GM19238 (cell line): ENCODE results near the gene IL31.
A peak's percentile ranks its signal among the peaks of the same experiment; 100 is the strongest.
"Not testable (repeated sequence)": the region's sequence is repeated elsewhere in the genome, so short reads cannot be mapped to it uniquely, and the experiment has no call there.

Experiments used
- DNase-seq: peaks from one replicate; pipeline ENCODE4 v3.0.0; 2011; ENCODE audit warnings: low spot score; ENCODE audit not compliant: insufficient read length

IL31 gene

DNA sequence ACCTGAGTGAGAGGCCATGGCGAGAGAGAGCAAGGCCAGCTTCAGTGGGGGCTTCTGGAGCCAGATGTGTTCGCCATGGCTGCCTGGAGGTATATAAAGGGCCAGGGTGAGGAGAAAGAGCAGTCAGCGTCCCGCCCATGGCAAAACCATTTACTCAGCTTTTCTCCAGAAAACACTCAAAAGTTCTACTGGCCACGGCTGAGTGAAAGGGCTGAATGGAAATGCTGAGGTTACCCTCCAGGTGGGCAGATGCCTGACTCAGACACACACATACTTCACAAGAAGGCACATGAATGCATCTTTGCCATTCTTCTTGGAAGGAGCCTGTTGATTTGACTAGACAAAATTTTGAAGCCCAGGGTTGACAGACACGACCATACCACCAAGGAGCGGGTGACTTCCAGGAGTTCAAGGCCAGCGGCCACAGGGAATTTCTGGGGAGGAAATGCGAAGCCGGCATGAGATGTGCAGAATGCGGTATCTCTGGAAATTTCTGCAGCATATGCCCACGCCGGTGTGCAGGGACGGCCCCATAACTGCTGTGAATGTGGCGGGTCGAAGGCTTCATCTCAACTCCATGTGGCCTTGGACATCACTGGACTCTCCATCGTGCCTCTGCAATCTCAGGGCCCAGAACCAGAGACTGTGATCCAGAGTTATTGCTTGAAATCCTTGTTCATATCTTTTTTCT, at the start of gene IL31:
Gene IL31 (minus strand): TSS at position 67 of the 691 bp plus-strand sequence. CDS start 49 bp downstream, at position 18.
- DNase-seq, result no peak

DNA sequence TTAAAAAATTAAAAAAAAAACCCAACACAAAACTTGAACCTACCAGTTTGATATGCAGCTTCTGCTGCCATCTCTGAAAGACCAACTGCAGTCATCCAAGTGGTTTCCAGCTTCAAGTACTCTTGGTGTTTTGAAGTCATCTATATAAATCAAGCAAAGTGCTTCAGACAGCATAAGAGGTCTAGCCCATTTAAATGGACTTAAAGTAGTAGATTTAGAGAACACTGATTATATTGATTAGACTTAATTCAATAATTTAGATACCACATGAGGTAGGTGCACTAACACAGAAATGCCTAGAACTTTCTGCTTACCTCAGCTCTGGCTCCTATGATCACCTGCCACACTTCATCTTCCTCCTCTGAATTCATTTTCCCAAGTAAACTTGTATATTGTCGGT, 42.4 kb upstream of the IL31 start:
- no peak for DNase-seq

DNA sequence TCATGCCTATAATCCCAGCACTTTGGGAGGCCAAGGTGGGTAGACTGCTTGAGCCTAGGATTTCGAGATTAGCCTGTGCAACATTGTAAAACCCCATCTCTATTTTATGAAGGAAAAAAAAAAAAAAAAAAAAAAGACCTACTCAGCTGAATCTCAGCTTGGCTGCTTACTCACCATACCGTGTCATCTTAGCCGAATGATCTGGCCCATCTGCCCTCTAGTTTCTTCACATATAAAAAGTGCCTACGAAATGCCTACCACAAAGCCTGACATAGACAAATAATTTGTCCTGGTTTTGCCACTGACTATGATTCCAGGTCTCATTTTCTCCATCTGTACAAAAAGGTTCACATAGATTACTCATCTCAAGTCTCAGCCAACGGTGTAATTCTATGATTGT, 41.8 kb upstream of the IL31 start:
- DNase-seq, result no peak

DNA sequence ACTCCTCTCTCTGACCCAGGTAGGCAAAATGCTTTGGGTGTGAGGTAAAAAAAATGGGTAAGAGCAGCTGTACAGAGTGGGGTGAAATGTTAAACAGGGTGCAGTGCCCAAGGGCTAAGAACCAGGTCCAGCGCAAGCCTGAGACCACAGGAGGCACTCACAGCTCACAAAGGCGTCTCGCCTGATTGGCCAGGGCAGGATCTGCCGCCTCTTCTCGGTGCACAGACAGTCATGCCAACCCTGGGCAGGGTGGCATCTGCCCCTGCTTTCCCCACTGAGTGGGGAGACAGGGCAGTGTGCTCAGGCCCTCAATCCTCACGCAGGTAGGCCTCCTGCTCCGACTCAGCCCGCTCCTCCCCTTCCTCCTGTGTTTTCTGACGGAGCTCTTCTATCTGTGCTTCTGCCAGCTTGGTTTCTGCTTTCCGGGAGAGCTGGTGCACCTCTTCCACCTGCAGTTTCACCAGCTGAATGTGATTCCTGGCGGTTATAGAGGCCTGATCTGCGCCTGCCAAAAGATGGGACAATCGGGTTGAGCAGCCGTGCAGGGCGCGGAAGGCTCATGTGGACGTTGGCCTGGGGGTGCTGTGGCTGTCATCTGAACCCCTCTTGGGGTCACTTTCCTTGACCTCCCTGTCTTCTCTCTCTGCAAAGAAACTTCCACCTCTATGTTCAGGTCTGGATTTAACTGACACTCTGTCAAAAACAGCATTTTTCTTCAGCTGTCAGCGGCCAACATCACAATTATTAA, 34.2 kb upstream of the IL31 start:
- DNase-seq, result no peak

DNA sequence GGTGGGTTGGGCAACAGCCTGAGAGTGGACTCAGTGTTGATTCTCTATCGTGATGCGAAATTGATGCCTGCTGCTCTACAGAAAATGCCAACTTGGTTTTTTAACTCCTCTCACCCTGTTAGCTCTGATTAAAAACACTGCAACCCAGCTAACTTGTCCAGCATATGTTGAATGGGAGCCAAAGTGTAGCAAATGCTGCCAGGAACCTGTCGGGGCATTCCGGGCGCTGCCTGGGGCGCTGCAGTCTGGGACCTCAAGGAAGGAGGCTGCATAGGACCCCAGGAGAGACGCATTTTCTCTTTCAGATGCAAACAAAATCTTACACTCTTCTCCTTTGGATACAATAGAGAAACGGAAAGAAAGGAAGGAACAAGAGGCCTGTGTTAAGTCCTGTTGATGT, 33.4 kb upstream of the IL31 start:
- no peak for DNase-seq

DNA sequence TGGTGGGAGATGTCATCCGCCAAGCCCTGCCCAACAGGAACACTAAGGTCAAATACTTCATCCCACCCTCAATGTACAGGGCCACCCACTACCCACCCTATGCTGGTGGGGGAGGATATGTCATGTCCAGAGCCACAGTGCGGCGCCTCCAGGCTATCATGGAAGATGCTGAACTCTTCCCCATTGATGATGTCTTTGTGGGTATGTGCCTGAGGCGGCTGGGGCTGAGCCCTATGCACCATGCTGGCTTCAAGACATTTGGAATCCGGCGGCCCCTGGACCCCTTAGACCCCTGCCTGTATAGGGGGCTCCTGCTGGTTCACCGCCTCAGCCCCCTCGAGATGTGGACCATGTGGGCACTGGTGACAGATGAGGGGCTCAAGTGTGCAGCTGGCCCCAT, 33.0 kb upstream of the IL31 start:
- no peak for DNase-seq

DNA sequence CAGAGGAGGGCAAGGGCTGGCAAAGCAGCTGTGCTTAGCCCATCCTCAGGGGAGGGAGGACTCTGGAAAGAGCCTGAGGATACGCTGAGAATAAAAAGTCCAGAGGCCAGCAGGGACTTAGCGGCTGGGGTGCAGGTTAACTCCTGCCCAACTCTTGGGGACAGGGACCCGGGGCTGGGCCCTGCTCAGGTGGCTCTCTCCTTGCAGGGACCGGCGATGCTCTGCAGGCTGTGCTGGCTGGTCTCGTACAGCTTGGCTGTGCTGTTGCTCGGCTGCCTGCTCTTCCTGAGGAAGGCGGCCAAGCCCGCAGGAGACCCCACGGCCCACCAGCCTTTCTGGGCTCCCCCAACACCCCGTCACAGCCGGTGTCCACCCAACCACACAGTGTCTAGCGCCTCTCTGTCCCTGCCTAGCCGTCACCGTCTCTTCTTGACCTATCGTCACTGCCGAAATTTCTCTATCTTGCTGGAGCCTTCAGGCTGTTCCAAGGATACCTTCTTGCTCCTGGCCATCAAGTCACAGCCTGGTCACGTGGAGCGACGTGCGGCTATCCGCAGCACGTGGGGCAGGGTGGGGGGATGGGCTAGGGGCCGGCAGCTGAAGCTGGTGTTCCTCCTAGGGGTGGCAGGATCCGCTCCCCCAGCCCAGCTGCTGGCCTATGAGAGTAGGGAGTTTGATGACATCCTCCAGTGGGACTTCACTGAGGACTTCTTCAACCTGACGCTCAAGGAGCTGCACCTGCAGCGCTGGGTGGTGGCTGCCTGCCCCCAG, 32.3 kb upstream of the IL31 start:
- no peak for DNase-seq

DNA sequence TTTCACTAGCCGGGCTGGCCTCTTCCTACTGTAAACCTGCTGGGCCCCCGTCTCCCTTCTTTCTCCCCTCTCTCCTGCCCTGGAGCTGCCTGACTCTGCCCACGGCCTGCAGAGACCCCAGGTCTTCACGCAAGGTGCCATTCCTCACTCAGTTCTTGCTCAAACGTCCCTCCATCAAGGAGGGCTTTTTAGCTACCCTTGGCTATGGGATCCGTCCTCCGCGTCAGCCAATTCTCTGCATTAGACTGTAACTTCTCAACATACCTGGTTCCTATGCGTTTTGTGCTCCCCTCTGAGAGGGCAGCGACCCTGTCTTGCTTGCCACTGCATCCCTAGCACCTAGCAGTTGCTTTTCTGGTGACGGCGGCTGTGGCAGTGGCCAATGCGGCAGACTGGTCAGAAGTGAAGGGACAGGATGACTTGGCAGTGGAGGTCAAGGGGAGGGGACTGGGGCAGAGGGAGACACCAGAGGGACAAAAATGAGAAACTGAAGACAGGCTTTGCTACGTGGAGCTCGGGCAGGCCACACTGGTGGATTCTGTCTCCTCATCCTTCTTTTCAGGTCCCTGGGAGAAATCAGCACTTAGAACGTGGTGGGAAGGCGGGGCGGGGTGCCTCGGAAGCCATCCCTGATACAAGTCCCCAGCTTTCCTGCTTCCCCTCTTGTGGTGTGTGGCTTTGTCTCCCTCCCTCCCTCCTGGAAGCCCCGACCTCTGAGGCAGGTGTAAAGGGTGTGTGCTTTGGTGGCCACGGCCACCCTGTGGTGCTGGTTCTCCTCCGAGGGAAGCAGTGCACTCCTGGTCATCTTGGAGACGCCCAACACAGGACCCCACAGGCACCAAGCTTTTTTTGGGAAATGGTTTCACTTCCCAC, 31.3 kb upstream of the IL31 start:
- DNase-seq, result no peak

DNA sequence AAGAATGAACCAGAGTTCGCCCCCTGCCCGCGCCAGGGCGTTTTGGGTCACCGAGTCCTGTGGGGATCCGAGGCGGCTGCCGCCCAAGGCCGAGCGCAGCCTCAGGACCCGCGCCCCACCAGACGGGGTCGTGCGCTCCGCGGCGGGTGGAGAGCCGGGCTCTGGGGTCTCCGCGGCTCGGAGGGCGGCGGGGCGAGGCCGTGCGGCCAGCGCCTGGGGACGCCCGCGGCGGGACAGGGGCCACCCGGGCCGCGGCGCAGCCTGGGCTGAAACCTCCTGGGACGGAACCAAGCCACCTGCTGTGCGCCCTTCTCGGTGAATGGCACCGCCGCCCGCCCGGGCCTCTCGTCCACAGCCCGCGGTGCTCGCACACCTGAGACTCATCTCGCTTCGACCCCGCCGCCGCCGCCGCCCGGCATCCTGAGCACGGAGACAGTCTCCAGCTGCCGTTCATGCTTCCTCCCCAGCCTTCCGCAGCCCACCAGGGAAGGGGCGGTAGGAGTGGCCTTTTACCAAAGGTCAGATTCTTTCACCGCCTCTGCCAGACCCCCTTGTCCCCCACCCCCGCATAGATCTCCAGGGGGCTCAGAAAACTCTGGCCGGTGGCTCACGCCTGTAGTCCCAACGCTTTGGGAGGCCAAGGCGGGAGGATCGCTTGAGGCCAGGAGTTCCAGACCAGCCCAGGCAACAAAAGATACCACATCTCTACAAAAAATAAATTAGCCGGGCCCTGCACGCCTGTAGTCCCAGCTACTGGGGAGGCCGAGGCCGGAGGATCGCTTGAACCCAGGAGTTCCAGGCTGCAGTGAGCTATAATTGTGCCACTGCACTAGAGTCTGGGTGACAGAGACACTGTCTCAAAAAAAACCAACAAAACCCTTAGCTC, 30.4 kb upstream of the IL31 start:
- no peak for DNase-seq

DNA sequence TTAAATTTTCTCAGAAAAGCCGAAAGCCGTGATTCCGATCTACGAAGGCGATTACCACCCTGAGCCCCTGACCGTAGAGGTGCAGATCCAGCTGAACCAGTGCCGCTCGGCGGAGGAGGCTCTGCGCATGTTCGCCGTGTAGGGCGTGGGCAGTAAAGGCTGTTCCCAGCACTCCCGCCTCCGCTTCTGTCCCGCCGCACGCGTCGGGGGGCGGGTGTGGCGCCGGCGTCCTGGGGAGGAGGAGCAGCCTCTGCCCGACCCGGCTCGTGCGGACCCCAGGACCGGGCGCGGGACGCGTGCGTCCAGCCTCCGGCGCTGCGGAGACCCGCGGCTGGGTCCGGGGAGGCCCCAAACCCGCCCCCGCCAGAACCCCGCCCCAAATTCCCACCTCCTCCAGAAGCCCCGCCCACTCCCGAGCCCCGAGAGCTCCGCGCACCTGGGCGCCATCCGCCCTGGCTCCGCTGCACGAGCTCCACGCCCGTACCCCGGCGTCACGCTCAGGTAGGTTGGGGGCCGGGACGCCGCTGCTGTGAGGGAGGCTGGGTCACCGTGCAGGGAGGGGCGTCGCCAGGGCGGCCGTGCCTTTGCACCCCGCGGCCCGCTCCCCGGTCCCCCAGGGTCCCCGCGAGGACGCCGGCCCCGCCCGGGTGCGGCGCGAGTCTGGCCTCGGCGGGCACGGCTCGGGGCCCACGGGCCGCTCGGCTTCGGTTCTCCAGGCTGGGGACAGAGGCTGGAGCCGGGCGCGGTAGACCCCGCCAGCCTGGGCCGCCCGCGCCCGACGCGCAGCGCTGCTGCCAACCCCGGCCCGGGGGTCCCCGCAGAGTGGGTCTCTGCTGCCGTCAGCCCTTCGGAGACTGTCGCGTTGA, 29.5 kb upstream of the IL31 start, which contains the start of gene B3GNT4:
Gene B3GNT4 (plus strand): TSS at position 409 of the 866 bp plus-strand sequence. CDS start 910 bp downstream, outside the sequence.
- DNase-seq, result peak; percentile 49

DNA sequence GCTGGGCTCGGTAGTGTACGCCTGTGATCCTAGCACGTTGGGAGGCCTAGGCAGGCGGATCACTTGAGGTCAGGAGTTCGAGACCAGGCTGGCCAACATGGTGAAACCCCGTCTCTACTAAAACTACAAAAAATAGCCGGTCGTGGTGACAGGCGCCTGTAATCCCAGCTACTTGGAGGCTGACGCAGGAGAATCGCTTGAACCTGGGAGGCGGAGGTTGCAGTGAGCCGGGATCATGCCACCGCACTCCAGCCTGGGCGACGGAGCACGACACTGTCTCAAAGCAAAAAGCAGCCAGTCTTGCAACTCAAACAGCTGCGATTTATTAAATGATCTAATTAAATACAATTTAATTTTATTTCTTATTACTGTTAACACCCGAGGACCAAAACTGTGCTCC, 28.8 kb upstream of the IL31 start:
- DNase-seq, result not testable (repeated sequence)

DNA sequence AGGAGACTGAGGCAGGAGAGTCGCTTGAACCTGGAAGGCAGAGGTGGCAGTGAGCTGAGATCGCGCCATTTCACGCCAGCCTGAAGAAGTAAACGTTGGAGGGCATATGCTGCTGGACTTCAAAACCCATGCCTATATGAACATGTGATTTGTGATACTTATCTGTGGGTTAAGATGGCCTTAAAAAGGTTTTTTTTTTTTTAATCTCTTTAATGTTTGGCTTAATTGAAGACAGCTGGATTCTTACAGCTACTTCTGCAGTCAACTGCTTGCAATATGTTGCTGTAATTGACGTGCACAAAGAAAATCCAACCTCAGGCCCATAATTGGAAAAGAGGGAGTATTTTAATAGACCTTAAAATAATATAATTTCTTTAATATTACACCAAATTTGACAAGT, 28.0 kb upstream of the IL31 start:
- no peak for DNase-seq

DNA sequence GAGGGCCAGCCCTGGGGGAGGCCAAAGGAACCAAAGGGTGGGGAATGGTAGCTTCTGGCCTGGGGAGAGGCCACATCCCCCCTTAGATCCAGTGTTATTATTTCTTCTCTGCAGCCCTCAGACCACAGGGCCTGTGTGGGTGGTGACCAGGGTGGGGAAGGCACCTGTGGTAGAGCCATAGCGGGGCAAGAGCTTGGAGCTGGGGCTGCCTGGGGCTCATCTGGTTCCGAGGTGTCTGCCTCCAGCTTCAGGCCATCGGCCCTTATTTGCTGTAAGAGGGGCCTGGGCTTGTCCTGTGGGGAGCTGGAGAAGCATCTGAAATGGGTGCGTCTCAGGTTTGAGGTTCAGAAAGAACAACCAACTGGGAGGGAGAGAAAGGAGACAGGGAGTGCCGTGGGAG, 27.4 kb upstream of the IL31 start:
- no peak for DNase-seq

DNA sequence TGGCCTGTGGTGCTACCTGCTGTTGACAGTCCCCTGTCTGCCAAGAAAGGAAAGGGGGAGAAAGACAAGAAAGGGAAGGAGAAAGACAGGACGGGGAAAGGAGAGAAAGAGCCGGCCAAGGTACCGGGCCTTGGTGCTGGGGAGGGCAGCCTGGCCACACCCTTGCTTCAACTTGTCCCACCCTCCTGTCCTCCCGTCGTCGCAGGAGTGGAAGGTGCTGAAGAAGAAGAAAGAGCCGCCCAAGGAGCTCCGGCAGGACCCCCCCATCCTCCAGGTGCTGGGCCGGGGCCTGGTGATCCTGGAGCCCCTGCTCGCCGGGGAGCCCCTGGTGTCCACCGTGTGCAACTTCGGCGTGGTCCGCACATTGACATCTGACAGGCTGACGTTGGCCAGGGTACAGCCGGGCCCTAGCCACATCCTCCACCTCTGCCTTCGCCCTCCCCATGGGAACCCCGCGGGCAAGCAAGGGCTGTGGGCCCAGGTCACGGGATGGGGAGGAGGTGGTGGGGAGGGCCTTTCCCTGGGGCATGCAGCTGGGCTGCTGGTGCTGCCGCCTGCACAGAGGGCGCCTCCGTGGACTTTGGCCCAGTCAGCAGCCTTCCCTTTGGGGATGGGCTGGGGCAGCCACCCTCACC, 26.6 kb upstream of the IL31 start:
- DNase-seq, result no peak

DNA sequence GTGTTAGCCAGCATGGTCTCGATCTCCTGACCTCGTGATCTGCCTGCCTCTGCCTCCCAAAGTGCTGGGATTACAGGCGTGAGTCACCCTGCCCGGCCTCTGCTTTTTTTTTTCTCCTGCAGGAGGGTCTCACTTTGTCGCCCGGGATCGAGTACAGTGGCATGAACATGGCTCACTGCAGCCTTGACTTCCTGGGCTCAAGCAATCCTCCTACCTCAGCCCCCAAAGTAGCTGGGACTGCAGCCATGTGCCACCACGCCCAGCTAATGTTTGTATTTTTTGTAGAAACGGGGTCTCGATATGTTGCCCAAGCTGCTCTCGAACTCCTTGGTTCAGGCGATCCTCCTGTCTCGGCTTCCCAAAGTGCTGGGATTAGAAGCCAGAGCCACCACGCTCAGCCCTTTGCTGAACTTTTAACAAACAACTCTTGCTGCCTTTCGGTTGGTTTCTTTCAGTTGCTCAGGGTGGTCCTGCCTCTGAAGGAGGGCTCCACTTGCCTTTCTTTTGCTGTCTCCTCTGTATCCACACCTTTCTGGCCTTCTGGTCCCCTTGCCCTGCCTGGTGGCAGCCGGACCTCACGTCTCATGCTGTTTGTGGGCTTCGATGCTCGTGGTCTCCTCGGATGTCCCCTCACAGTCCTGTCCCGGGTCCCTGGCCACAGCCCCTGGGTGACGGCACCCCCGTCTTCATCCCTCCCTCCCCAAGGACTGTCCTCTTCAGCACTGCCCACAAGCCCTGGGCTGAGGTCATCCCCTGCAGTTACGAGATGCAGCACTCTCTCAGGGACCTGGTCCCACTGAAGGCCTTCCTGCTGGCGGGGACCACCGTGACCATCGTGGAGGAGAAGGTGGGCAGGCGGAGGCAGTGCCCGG, 25.7 kb upstream of the IL31 start:
- DNase-seq, result no peak

DNA sequence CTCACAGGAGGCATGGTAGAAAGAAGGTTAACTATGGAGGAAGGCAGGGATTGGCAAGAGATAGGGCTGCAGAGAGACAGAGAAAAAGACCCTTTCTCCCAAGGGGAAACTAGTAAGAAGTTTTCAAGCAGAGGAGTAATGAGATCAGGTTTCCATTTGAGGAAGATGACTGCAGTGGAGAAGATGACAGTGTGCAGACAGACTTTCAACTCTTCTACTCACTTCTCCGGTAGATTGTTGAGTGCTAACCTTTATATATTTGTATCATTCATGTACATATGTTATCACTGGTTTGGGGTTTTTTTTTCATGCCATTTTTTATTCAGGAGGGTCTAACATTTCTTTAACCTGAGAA, 23.6 kb upstream of the IL31 start:
- DNase-seq, result no peak

DNA sequence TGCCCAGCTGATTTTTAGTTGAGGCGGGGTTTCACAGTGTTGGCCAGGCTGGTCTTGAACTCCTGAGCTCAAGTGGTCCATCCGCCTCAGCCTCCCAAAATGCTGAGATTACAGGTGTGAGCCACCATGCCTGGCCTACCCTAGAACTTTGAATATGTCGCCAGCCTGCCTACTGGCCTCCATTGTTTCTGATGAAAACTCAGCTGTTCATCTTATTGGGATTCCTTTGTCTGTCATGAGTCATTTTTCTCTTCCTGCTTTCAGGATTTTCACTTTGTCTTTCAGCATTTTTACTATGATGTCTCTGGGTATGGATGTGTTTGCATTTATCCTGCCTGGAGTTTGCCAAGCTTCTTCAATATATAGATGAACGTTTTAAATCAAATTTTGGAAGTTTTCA, 21.4 kb upstream of the IL31 start:
- DNase-seq, result no peak

DNA sequence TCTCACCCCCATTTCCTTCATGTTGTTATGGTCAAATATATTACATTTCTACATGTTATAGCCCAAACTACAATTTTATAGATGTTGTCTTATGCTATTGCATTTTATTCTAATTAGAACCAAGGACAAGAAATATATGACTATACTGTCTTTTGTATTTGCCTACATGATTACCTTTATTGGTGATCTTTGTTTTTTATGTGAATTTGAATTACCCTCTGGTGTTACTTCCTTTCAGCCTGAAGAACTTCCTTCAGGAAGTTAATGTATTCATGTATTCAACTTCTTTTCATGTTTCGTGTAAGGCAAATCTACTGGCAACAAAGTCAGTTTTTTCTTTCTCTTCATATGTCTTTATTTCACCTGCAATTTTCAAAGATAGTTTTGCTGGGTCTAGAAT, 20.8 kb upstream of the IL31 start:
- DNase-seq, result no peak
